ENCODE data around the gene URB2. TPM values are rescaled to one million over a fixed set of nuclear protein-coding genes. Genes with fewer than 3 reads are reported as not detected.

The URB2 gene
- total and polyA plus RNA-seq, 2 experiments from 2014 or later: 7.6 to 44.3 TPM

- H3K9me3 Mint-ChIP-seq: peaks cover 16% of the 10 kb centered on the region
- Histone ChIP-seq H2AFZ (no peak overlapping the region), H3K27ac (ENCODE audit: low read depth) (no peak overlapping the region; the same call in 1 of the 2 replicates), H3K9me2 (ENCODE audit: insufficient read depth) (0 out of 2 replicates have a peak, but pooled peaks cover 6% of the 10 kb centered on the region), H3K79me2 (replicated peaks; ENCODE audit: insufficient read depth) (no peaks in the 10 kb centered on the region), H3K36me3 (ENCODE audit: insufficient read depth) (no peaks in the 10 kb centered on the region), H4K20me1 (replicated peaks; ENCODE audit: insufficient read depth) (no peaks in the 10 kb centered on the region), H3F3A (replicated peaks; ENCODE audit: low read depth) (no peaks in the 10 kb centered on the region; the same call in 1 of the 2 replicates), H3K4me3 (no peak overlapping the region), H3K4me2 (no peak overlapping the region), H3K4me1 (ENCODE audit: insufficient read depth) (peaks cover 16% of the 10 kb centered on the region), H3K27me3 (ENCODE audit: insufficient read depth) (no peaks in the 10 kb centered on the region)
- no peak for TF ChIP-seq NANOG (IDR thresholded peaks at IDR 0.05; ENCODE audit: borderline replicate concordance)
- no peak for TF ChIP-seq EZH2 (IDR thresholded peaks at IDR 0.05; ENCODE audit: low read depth, unreplicated experiment)
- no peak for TF ChIP-seq JUNB (IDR thresholded peaks at IDR 0.05; ENCODE audit: unreplicated experiment)
- TF ChIP-seq ZNF462 (CRISPR knock-in tag; IDR thresholded peaks at IDR 0.05): no peak
- TF ChIP-seq POLR2AphosphoS5 (IDR thresholded peaks at IDR 0.05; ENCODE audit: low read depth): no peak
- no peak for TF ChIP-seq CTCF (conservative IDR thresholded peaks at IDR 0.05; ENCODE audit: low read depth in 2 of 2)
- TF ChIP-seq REST (IDR thresholded peaks at IDR 0.05; ENCODE audit: unreplicated experiment): no peak
- no peak for TF ChIP-seq ZNF114 (CRISPR knock-in tag; IDR thresholded peaks at IDR 0.05)
- TF ChIP-seq STAT1 (IDR thresholded peaks at IDR 0.05; ENCODE audit: unreplicated experiment): no peak
- TF ChIP-seq EZH2phosphoT487 (IDR thresholded peaks at IDR 0.05; ENCODE audit: unreplicated experiment): no peak
- TF ChIP-seq ETS1 (IDR thresholded peaks at IDR 0.05): no peak
- TF ChIP-seq ZNF331 (CRISPR knock-in tag; IDR thresholded peaks at IDR 0.05; ENCODE audit: low read depth): no peak
- no peak for TF ChIP-seq CREB1 (CRISPR knock-in tag; IDR thresholded peaks at IDR 0.05; ENCODE audit: low read depth)
- H3K4me1 Mint-ChIP-seq: peaks cover 17% of the 10 kb centered on the region
- no peak for ATAC-seq
- H3K27me3 Mint-ChIP-seq (ENCODE audit: insufficient read depth, low read depth, poor library complexity): no peaks in the 10 kb centered on the region
- H3K36me3 Mint-ChIP-seq (ENCODE audit: low read depth): peaks cover 13% of the 10 kb centered on the region
- H3K4me3 Mint-ChIP-seq: no peak overlapping the region
- DNase-seq (ENCODE audit: low spot score): no peak
- H3K27ac Mint-ChIP-seq: no peak overlapping the region
Measured at GRCh38 chr1:229689904-229690303, 63.9 kb downstream of the URB2 start.
